ENCODE results near the gene ATP5F1E. TPM values are rescaled to one million over a fixed set of nuclear protein-coding genes. Genes with fewer than 3 reads are reported as not detected.

ATP5F1E gene
- total RNA-seq, 2 experiments from 2014 or later = 51.1 to 53.1 TPM

DNA sequence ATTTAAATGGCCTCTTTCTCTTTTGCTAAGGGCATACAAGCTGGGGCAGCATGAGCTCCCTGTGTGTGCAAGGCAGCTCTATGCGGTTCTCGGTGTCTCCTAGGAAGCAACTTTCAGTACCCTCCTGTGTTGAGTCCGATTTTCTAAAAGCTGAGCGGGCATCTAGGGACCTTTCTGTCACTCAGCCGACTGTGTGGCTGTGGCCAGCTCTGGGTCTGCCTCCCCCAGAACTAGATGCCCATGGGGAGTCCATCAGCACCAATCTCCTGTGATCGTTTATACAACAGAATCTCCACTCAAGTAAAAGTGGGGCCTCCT lies 43.6 kb downstream of the ATP5F1E start:
- peaks cover 78% of the 10 kb centered on the region for H3K36me3 ChIP-seq (ENCODE audit: insufficient read depth, low read length)
- Mint-ChIP-seq H3K4me1 (ENCODE audit: low read depth) (peaks cover 26% of the 10 kb centered on the region), H3K36me3 (ENCODE audit: low read depth) (peaks cover 90% of the 10 kb centered on the region), H3K27ac (peak overlapping the region; percentile 33), H3K4me3 (no peak overlapping the region), H3K27me3 (no peaks in the 10 kb centered on the region), H3K9me3 (no peaks in the 10 kb centered on the region)
- ChIA-PET CTCF (no interaction called here), POLR2A (no interaction called here)
- no peak overlapping the region for H3K4me3 ChIP-seq (ENCODE audit: low read length)
- TF ChIP-seq, protein P1, sequence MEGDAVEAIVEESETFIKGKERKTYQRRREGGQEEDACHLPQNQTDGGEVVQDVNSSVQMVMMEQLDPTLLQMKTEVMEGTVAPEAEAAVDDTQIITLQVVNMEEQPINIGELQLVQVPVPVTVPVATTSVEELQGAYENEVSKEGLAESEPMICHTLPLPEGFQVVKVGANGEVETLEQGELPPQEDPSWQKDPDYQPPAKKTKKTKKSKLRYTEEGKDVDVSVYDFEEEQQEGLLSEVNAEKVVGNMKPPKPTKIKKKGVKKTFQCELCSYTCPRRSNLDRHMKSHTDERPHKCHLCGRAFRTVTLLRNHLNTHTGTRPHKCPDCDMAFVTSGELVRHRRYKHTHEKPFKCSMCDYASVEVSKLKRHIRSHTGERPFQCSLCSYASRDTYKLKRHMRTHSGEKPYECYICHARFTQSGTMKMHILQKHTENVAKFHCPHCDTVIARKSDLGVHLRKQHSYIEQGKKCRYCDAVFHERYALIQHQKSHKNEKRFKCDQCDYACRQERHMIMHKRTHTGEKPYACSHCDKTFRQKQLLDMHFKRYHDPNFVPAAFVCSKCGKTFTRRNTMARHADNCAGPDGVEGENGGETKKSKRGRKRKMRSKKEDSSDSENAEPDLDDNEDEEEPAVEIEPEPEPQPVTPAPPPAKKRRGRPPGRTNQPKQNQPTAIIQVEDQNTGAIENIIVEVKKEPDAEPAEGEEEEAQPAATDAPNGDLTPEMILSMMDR (IDR thresholded peaks at IDR 0.05) = no peak
- no peak overlapping the region for H3K27ac ChIP-seq (ENCODE audit: low read depth in 1 of 2, low read length in 2 of 2)
- intact Hi-C loops (cut with DNase I, micrococcal nuclease) = loop anchor here in 1 of 2 experiments (10.0 kb wide), 1 partner anchor 684 kb away; the partner anchor contains the start of gene RAB22A
- peaks cover 17% of the 10 kb centered on the region for H3K4me1 ChIP-seq (ENCODE audit: insufficient read depth, low read length)
- ATAC-seq (ENCODE audit: poor library complexity) (no peak), DNase-seq (no peak)
- H3K27me3 ChIP-seq (ENCODE audit: control insufficient read depth in 1 of 2, insufficient read depth in 2 of 2, low read length in 2 of 2) = no peaks in the 10 kb centered on the region
- H3K9me3 ChIP-seq (ENCODE audit: control insufficient read depth in 1 of 2, insufficient read depth in 1 of 2, low read length in 2 of 2) = no peaks in the 10 kb centered on the region

DNA sequence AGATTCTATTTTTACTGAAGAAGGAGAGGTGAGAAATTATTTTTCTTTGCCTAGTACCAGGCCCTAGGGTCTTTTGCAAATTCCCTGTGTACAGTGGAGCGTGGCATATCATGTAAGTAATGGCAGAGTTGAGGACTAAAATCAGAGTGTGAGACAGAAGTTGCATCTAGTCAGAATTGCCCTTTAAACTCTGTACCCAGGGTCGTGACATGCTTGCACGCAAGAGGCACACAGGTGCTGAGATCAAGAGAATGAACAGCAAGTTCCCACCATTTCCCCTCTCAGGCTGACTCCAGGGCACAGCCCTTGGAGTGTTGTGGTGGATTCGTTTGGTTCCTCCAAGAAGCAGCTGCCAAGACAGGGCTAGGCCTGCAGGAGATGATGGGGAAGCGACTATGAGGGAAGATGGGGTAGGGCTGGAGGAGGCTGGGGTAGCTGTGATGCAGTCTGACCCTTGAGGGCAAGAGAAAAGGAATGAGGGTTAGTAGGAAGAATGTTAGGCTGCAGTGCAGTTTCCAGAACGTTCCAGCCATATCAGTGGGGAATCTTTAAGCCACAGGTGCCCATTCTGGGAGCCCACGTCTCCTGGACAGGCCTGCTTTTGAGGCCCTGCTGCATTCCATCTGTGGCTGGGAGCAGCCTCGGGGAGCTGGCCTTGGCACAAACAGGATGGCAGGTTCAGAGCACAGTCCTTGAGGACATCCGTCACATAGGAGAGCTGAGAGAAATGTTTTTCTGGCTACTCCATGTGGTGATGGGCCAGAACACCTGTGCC lies 44.2 kb downstream of the ATP5F1E start:
- no peaks in the 10 kb centered on the region for H3K9me3 Mint-ChIP-seq
- DNase-seq = no peak
- peaks cover 31% of the 10 kb centered on the region for H3K4me1 Mint-ChIP-seq (ENCODE audit: low read depth)
- H3K36me3 Mint-ChIP-seq (ENCODE audit: low read depth) = peaks cover 84% of the 10 kb centered on the region
- Histone ChIP-seq H3K9me3 (ENCODE audit: control insufficient read depth in 1 of 2, insufficient read depth in 1 of 2, low read length in 2 of 2) (no peaks in the 10 kb centered on the region), H3K36me3 (ENCODE audit: insufficient read depth, low read length) (peaks cover 72% of the 10 kb centered on the region), H3K4me3 (ENCODE audit: low read length) (no peak overlapping the region), H3K27ac (ENCODE audit: low read depth in 1 of 2, low read length in 2 of 2) (no peak overlapping the region), H3K4me1 (ENCODE audit: insufficient read depth, low read length) (peaks cover 22% of the 10 kb centered on the region), H3K27me3 (ENCODE audit: control insufficient read depth in 1 of 2, insufficient read depth in 2 of 2, low read length in 2 of 2) (no peaks in the 10 kb centered on the region)
- no peaks in the 10 kb centered on the region for H3K27me3 Mint-ChIP-seq
- TF ChIP-seq, protein P1 (IDR thresholded peaks at IDR 0.05) = no peak
- H3K4me3 Mint-ChIP-seq = no peak overlapping the region
- no peak overlapping the region for H3K27ac Mint-ChIP-seq
- CTCF ChIA-PET = no interaction called here
- intact Hi-C loops (cut with DNase I, micrococcal nuclease) = loop anchor here in 1 of 2 experiments (10.0 kb wide), 1 partner anchor 683 kb away; the partner anchor contains the start of gene RAB22A
- POLR2A ChIA-PET = no interaction called here
- ATAC-seq (ENCODE audit: poor library complexity) = no peak

DNA sequence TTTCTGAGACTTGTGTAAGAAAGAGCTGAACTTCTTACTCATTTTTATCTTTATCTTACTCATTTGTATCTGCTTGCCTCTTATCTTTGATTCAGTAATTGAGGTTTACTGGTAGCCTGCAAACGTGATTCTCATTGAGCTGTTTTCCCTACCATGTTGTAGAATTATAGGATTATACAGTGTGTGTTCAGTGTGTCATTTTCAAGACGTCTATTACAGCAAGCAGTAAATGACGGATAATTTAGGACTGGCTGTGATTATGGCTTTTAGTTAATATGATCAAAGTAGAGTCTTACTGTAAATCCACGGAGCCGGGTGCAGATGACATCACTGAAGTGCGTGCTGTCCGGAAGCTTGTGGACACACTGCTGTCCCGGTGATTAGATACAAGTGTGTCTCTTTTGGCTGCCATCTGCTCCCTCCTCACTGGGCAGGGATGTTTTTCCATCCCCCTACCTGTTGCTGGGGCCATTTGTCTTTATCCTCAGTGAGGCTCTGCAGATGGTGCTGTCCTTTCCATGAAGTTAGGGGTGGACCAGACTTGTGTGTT lies 45.1 kb downstream of the ATP5F1E start:
- Mint-ChIP-seq H3K9me3 (no peaks in the 10 kb centered on the region), H3K4me3 (no peak overlapping the region), H3K27ac (peak overlapping the region; percentile 40), H3K4me1 (ENCODE audit: low read depth) (peaks cover 40% of the 10 kb centered on the region), H3K36me3 (ENCODE audit: low read depth) (peaks cover 80% of the 10 kb centered on the region), H3K27me3 (no peaks in the 10 kb centered on the region)
- ChIA-PET CTCF (no interaction called here), POLR2A (interaction anchor here (0.8 kb wide), 1 partner anchor 45 kb away, joined by 3 read pairs; the partner anchor contains the start of gene ATP5F1E)
- Histone ChIP-seq H3K27ac (ENCODE audit: low read depth in 1 of 2, low read length in 2 of 2) (no peak overlapping the region), H3K36me3 (ENCODE audit: insufficient read depth, low read length) (peaks cover 64% of the 10 kb centered on the region), H3K9me3 (ENCODE audit: control insufficient read depth in 1 of 2, insufficient read depth in 1 of 2, low read length in 2 of 2) (no peaks in the 10 kb centered on the region), H3K4me1 (ENCODE audit: insufficient read depth, low read length) (peaks cover 31% of the 10 kb centered on the region), H3K27me3 (ENCODE audit: control insufficient read depth in 1 of 2, insufficient read depth in 2 of 2, low read length in 2 of 2) (no peaks in the 10 kb centered on the region), H3K4me3 (ENCODE audit: low read length) (no peak overlapping the region)
- ATAC-seq (ENCODE audit: poor library complexity) = no peak
- TF ChIP-seq, protein P1 (IDR thresholded peaks at IDR 0.05) = no peak
- no peak for DNase-seq
- intact Hi-C loops (cut with DNase I, micrococcal nuclease) = loop anchor here in 1 of 2 experiments (10.0 kb wide), 1 partner anchor 682 kb away; the partner anchor contains the start of gene RAB22A

Data from CD4-positive, alpha-beta T cell (primary cell).